Breast epithelium (tissue), 4 donors: ENCODE data around the gene RPS27. TPM values are rescaled to one million over a fixed set of nuclear protein-coding genes. Genes with fewer than 3 reads are reported as not detected.

Experiments
- DNase-seq, 2 donors: peaks; one replicate each; pipeline ENCODE4 v3.0.0-alpha.2; 2019; ENCODE audit warnings: low spot score in 2 of 2
- H3K27ac ChIP-seq, 2 donors: fragments of 200-600 bp; sonication (generic) in 1 of 2; one replicate each; pipeline ENCODE4 v1.5.1; 2016 to 2019; ENCODE audit warnings: mild to moderate bottlenecking in 1 of 2
- H3K27me3 ChIP-seq, 2 donors: fragments of 200-600 bp; sonication (generic) in 1 of 2; one replicate each; pipeline versions ENCODE4 v1.5.1 to v1.6.0; 2017 to 2019; ENCODE audit warnings: control low read depth in 1 of 2, mild to moderate bottlenecking in 1 of 2
- H3K36me3 ChIP-seq: fragments of 200-600 bp; one replicate; pipeline ENCODE4 v1.5.1; 2019
- H3K4me1 ChIP-seq, 2 donors: fragments of 200-600 bp; sonication (generic); one replicate each; pipeline ENCODE4 v1.5.1; 2016 to 2019; ENCODE audit warnings: control low read depth in 1 of 2
- H3K4me3 ChIP-seq, 3 donors: fragments of 200-600 bp; sonication (generic); 1 replicate in 2 of 3; 2 replicates in 1 of 3; pipeline ENCODE4 v1.5.1; 2016 to 2019; ENCODE audit warnings: mild to moderate bottlenecking in 3 of 3, moderate library complexity in 2 of 3
- H3K9me3 ChIP-seq, 2 donors: fragments of 200-600 bp; sonication (generic) in 1 of 2; one replicate each; pipeline ENCODE4 v1.5.1; 2016 to 2019; ENCODE audit warnings: control low read depth in 1 of 2
- POLR2A ChIP-seq: fragments of 450-650 bp; IDR thresholded peaks from one replicate; pipeline ENCODE4 v1.6.1; 2016; ENCODE audit warnings: antibody characterized with exemption, mild to moderate bottlenecking, moderate library complexity
- POLR2AphosphoS5 ChIP-seq, 3 donors: sonication (generic); formaldehyde crosslinking; IDR thresholded peaks; one replicate each; pipeline ENCODE4 v1.6.1; 2017; ENCODE audit warnings: antibody characterized with exemption in 3 of 3
- intact Hi-C: fragments of 100-400 bp; cut with DNase I; formaldehyde crosslinking; loops from one replicate; pipeline ENCODE4 v1.15.1; 2023; ENCODE audit warnings: low total_unique reads
- total RNA-seq, 3 donors: library from RNA; depleted of rRNA; stranded (reverse); fragments of >200 nt; gene quantifications; one replicate each; pipeline ENCODE4 v1.1.0, GENCODE V29; 2016
- TF ChIP-seq, protein P1 (sequence below), 3 donors: fragments of 450-650 bp; IDR thresholded peaks; one replicate each; pipeline ENCODE4 v1.5.1; 2016 to 2017; ENCODE audit warnings: antibody characterized with exemption in 3 of 3, mild to moderate bottlenecking in 3 of 3, moderate library complexity in 3 of 3

The RPS27 gene
- total RNA-seq, 3 donors from 2014 or later = 2,845 to 3,909 (median 3,226) TPM

DNA sequence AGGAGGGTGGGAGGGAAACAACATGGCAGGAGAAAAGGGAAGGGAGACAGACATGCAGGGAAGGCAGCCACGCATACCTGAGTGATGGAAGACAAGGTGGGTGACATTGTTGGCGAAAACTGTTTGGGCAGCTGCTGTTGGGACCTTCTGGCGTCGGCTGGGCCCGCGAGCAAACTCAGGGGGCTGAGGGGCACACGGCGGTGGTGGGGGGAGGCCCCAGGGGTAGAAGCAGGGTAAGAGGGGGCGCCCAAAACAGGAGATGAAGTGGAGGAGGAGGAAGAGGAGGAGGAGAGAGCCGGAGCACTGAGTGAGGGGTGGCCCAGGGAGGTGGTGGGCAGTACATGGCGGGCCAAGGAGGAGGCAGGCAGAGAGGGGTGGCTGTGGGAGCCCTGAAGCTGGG, 39.4 kb upstream of the RPS27 start:
- Histone ChIP-seq H3K27me3 (no peaks in the 10 kb centered on the region), H3K9me3 (no peaks in the 10 kb centered on the region), H3K36me3 (peaks cover 12% of the 10 kb centered on the region), H3K4me1 (peaks cover 0 to 4% of the 10 kb centered on the region in 2 donors), H3K4me3 (no peak overlapping the region), H3K27ac (no peak overlapping the region)
- TF ChIP-seq POLR2A = no peak
- TF ChIP-seq POLR2AphosphoS5 (IDR thresholded peaks at IDR 0.05) = no peak
- TF ChIP-seq, protein P1, sequence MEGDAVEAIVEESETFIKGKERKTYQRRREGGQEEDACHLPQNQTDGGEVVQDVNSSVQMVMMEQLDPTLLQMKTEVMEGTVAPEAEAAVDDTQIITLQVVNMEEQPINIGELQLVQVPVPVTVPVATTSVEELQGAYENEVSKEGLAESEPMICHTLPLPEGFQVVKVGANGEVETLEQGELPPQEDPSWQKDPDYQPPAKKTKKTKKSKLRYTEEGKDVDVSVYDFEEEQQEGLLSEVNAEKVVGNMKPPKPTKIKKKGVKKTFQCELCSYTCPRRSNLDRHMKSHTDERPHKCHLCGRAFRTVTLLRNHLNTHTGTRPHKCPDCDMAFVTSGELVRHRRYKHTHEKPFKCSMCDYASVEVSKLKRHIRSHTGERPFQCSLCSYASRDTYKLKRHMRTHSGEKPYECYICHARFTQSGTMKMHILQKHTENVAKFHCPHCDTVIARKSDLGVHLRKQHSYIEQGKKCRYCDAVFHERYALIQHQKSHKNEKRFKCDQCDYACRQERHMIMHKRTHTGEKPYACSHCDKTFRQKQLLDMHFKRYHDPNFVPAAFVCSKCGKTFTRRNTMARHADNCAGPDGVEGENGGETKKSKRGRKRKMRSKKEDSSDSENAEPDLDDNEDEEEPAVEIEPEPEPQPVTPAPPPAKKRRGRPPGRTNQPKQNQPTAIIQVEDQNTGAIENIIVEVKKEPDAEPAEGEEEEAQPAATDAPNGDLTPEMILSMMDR (IDR thresholded peaks at IDR 0.05) = no peak
- intact Hi-C loops = no loop called here
- no peak for DNase-seq

DNA sequence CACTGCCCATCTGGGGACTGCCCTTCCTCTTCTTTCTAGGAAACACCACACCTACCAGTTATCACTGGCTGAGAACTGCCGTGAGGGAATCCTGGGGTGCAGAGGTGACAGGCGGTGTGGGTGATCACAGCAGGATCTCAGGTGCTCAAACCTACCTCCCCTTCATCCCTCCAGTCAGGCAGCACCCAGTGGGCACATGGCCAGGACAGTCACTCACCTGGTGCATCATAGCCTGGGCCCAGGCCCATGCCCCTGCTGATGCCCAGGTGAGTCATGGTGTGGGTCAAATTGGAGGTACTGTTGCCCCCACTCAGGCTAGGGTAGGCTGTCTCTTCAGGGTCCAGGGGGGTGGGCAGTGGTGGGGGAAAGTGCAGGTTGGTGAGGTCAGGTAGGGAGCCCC, 38.8 kb upstream of the RPS27 start:
- peaks cover 12% of the 10 kb centered on the region for H3K36me3 ChIP-seq

DNA sequence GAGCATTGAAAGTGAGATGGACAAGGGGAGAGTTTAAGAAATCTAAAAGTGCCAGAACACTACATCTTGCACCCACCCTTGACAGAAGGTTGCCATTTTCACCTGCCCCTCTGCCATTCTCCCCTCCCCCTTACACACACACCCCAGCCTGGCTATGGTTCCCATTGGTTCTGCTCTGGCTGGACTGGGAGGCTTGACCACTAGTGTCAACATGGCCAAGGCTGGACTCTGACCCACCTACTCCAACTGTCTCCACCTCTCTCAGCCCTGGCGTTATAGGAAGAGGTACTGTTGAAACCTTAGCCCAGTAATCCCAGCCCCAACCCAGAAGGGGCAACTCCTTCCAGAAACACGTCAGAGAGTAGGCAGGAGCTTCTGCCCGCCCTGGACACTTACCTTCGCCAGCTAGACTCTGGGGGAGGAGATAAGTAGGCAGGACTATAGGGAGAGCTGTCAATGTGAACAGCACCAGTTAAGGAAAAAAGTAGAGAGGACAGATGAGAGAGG, 36.6 kb upstream of the RPS27 start:
- TF ChIP-seq POLR2A (no peak), POLR2AphosphoS5 (IDR thresholded peaks at IDR 0.05) (no peak)
- TF ChIP-seq, protein P1 (IDR thresholded peaks at IDR 0.05) = no peak
- H3K4me1 ChIP-seq = peaks cover 10 to 11% of the 10 kb centered on the region in 2 donors
- no peaks in the 10 kb centered on the region for H3K9me3 ChIP-seq
- H3K36me3 ChIP-seq = peaks cover 12% of the 10 kb centered on the region
- H3K27ac ChIP-seq = no peak overlapping the region
- intact Hi-C loops = no loop called here
- no peak for DNase-seq
- H3K4me3 ChIP-seq = no peak overlapping the region
- no peaks in the 10 kb centered on the region for H3K27me3 ChIP-seq

More for the DNA sequence above, 38.8 kb upstream of the RPS27 start:
- no peaks in the 10 kb centered on the region for H3K27me3 ChIP-seq
- peaks cover 6 to 10% of the 10 kb centered on the region in 2 donors for H3K4me1 ChIP-seq
- TF ChIP-seq POLR2A (no peak), POLR2AphosphoS5 (IDR thresholded peaks at IDR 0.05) (no peak)
- TF ChIP-seq, protein P1 (IDR thresholded peaks at IDR 0.05) = no peak
- H3K9me3 ChIP-seq = no peaks in the 10 kb centered on the region
- DNase-seq = no peak
- intact Hi-C loops = no loop called here
- no peak overlapping the region for H3K27ac ChIP-seq
- H3K4me3 ChIP-seq = no peak overlapping the region

GRCh38 chr1:153954826-153955225, 35.7 kb upstream of the RPS27 start:
- no peak overlapping the region for H3K27ac ChIP-seq
- TF ChIP-seq POLR2AphosphoS5 (IDR thresholded peaks at IDR 0.05) = no peak
- TF ChIP-seq POLR2A = no peak
- TF ChIP-seq, protein P1 (IDR thresholded peaks at IDR 0.05) = no peak
- H3K9me3 ChIP-seq = no peaks in the 10 kb centered on the region
- no peaks in the 10 kb centered on the region for H3K27me3 ChIP-seq
- peaks cover 12% of the 10 kb centered on the region for H3K36me3 ChIP-seq
- no peak overlapping the region for H3K4me3 ChIP-seq
- intact Hi-C loops = no loop called here
- no peak for DNase-seq
- peaks cover 10 to 11% of the 10 kb centered on the region in 2 donors for H3K4me1 ChIP-seq

- no peak for DNase-seq
- intact Hi-C loops = no loop called here
- Histone ChIP-seq H3K4me1 (peaks cover 10 to 17% of the 10 kb centered on the region in 2 donors), H3K36me3 (peaks cover 5% of the 10 kb centered on the region), H3K9me3 (no peaks in the 10 kb centered on the region), H3K4me3 (peak overlapping the region; percentile 93 to 95 (median 94)), H3K27me3 (no peaks in the 10 kb centered on the region), H3K27ac (peak overlapping the region; percentile 91 to 95)
- TF ChIP-seq, protein P1 (IDR thresholded peaks at IDR 0.05) = no peak
- TF ChIP-seq POLR2A = no peak
- no peak for TF ChIP-seq POLR2AphosphoS5 (IDR thresholded peaks at IDR 0.05)
These were observed 33.4 kb upstream of the RPS27 start for GRCh38 chr1:153956997-153957715.
